DOHH2 (cell line): ENCODE data around the gene OR52E5.

Experiments used
- EZH2phosphoT487 ChIP-seq: fragments of 200-600 bp; sonication (generic); IDR thresholded peaks from 2 replicates; pipeline ENCODE4 v1.6.1; 2017; ENCODE audit warnings: borderline replicate concordance, mild to moderate bottlenecking, antibody characterized with exemption, low read length, moderate library complexity, mixed read lengths
- TF ChIP-seq, protein P1 (sequence below): fragments of 200-600 bp; sonication (generic); IDR thresholded peaks from one replicate; pipeline ENCODE4 v1.5.1; 2014; ENCODE audit warnings: antibody characterized with exemption, mild to moderate bottlenecking, low read depth, low read length; ENCODE audit not compliant: poor library complexity, severe bottlenecking

DNA sequence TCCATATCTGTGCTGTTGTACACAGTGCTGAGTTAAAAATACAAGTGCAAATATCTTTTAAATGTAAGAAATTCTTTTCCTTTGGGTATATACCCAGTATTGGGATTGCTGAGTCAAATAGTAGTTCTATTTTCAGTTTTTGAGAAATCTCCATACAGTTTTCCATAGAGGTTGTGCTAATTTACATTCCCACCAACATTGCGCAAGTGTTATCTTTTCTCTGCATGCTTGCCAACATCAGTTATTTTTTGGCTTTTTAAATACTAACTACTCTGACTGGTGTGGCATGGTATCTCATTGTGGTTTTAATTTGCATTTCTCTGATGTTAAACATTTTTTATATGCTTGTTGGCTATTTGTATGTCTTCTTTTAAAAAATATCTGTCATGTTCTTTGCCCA lies 42.0 kb upstream of the OR52E5 start:
- TF ChIP-seq, protein P1, sequence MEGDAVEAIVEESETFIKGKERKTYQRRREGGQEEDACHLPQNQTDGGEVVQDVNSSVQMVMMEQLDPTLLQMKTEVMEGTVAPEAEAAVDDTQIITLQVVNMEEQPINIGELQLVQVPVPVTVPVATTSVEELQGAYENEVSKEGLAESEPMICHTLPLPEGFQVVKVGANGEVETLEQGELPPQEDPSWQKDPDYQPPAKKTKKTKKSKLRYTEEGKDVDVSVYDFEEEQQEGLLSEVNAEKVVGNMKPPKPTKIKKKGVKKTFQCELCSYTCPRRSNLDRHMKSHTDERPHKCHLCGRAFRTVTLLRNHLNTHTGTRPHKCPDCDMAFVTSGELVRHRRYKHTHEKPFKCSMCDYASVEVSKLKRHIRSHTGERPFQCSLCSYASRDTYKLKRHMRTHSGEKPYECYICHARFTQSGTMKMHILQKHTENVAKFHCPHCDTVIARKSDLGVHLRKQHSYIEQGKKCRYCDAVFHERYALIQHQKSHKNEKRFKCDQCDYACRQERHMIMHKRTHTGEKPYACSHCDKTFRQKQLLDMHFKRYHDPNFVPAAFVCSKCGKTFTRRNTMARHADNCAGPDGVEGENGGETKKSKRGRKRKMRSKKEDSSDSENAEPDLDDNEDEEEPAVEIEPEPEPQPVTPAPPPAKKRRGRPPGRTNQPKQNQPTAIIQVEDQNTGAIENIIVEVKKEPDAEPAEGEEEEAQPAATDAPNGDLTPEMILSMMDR, result no peak
- TF ChIP-seq EZH2phosphoT487, result no peak
